Fibroblast of skin of right quadriceps (primary cell): ENCODE data around the gene PDE9A.
A peak's percentile ranks its signal among the peaks of the same experiment; 100 is the strongest.
"Not testable (repeated sequence)": the region's sequence is repeated elsewhere in the genome, so short reads cannot be mapped to it uniquely, and the experiment has no call there.

ENCODE experiments used
- DNase-seq: peaks from one replicate; pipeline ENCODE4 v3.0.0-alpha.2; 2013

Gene PDE9A

GRCh38 chr21:42626171-42626570 lies 27.2 kb upstream of the PDE9A start:
- no peak for DNase-seq

- DNase-seq: no peak
Measured at GRCh38 chr21:42627527-42628289, 25.7 kb upstream of the PDE9A start.

DNA sequence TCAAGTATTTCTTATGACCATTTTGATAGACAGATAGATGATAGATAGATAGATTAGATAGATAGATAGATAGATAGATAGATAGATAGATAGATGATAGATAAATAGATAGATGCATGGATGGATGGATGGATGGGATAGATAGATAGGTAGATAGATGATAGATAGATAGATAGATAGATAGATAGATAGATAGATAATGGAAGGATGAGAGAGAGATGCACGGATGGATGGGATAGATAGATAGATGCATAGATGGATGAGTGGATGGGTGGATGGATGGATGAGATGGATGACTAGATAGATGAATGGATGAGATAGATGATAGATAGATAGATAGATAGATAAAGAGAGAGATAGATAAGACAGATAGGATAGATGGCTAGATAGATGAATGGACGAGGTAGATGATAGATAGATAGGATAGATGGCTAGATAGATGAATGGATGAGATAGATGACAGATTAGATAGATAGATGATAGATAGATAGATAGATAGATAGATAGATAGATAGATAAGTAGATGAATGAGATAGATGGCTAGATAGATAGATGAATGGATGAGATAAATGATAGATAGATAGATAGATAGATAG lies 24.9 kb upstream of the PDE9A start:
- not testable (repeated sequence) for DNase-seq

DNA sequence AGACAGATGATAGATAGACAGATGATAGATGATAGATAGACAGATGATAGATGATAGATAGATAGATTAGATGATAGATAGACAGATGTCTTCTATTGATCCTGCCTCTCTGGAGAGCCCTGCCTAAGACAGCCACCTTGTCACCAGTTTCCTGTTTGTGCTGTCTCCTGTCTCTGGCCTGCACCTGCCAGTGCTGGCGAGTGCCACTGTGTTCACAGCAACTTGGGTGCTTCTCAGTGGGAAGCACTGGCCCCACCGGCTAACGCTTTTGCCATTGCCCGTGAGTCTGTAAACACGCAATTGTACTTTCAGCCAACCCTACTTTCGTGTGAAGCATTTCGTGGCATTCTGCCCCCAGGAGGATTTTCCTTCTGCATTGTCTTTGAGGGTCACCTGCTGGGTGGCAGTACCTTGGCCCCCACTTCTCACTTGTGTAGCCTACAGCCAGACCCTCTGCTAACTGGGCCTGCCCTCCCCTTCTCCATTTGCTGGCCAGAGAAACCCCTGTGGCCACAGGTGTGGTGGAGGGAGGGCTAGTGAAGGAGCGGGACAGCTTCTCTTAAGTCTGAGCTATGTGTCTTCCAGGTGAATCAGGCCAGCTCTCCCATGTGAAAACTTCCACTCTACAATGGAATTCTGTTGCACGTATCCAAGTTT lies 23.4 kb upstream of the PDE9A start:
- DNase-seq: no peak

DNA sequence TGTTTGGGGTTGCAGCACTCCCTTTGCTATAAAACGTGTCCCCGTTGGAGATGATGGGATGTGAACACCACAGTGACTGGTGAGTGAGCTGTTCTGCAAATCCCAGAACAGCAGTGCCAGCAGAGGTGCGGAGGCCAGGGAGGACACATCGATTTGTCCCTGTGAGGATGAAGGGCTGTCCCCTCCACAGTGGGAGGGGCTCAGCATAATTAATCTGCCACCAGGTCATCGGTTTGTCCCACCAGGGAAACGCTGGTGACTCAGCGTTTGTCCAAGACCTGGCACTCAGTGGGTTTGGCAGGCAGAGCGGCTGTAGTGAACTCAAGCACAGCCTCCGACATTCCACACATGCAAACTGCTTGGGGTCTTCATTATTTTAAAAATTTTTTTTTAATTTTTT lies 22.8 kb upstream of the PDE9A start:
- no peak for DNase-seq

DNA sequence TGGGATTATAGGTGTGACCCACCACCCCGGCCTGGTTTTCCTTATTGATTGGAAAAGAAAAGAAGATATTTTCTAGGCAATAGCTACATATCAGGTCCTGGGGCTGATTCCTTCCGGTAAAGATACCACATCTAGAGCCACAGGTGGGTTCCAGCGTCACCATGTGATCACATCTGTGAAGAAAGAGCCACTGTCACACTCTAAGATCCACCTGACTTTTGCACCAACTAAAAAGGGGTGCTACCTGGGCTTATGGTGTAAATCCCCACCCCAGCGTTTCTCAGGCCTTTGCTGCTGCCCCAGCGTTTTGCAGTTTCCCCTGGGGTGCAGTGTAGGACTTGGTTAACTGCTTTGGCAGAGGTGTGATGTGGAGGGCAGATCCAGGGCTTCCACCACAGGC lies 22.3 kb upstream of the PDE9A start:
- no peak for DNase-seq

DNA sequence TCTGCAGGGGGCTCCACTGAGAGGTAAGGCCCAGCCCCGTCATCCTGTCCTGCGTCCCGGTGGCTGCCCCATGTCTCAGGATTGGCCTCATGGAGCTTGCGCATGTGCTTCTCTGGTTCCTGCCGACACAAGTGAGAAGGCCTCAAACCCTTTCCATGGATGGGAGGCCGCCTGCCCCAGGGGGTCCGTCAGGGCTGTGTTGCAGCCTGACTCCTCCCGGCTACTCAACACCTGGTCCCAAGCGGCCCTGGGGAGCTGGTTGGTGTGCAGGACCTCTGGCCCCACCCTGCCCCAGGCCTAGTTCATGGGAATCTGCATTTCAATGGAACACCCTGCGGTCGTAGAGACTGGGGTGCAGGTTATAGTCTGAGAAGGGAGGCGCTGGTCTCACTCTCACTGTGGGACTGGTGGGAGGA lies 21.1 kb upstream of the PDE9A start:
- no peak for DNase-seq

GRCh38 chr21:42632771-42633690 lies 20.4 kb upstream of the PDE9A start:
- DNase-seq: no peak

DNA sequence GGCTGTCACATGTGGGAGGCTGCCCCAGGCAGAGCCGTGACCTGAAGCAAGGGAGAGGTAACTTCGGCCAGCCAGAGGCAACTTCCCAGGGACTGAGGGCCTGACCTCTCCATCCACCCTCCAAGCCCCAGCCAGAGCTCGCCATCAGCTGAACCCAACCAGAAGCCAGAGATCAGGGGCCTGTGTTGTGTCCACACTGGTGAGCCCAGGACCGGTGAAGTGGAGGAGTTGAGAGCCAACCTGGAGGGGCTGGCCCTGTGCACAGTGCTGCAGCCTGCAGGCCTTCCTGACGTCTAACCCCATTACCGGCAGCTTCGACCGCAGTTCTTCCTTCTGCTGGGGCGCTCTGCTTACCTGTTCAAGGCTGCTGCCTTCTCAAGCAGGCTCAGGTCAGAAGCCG lies 19.6 kb upstream of the PDE9A start:
- DNase-seq: no peak

DNA sequence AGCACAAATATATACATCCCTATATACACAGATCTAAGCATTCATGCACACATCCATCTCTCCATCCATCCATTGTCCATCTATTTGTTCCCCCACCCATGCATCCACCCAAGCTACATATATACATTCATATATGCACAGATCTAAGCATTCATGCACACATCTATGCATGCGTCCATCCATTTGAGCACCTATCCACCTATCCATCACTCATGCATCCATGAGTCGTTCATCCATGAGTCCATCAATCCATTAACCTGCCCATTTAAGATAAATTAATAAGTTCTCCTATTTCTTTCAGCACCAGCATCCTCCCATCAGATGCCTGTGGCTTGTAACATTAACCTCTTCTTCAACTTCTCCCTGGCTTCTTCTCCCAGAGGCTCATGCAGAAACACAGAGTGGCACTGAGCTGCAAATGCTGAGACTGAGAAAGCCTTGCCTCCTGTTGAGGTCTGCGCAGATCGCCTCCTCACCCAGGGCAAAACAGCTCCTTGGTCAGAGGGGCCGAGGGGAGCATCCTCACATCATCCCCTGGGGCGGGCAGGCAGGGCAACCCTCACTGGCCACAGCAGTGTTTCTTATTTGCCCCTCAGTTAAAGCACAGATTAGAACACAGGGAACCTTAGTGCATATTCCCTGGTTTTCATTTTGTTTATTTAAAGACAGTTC lies 17.4 kb upstream of the PDE9A start:
- DNase-seq: no peak

- DNase-seq: peak; percentile 73
Measured at GRCh38 chr21:42636520-42637266, 16.7 kb upstream of the PDE9A start.

DNA sequence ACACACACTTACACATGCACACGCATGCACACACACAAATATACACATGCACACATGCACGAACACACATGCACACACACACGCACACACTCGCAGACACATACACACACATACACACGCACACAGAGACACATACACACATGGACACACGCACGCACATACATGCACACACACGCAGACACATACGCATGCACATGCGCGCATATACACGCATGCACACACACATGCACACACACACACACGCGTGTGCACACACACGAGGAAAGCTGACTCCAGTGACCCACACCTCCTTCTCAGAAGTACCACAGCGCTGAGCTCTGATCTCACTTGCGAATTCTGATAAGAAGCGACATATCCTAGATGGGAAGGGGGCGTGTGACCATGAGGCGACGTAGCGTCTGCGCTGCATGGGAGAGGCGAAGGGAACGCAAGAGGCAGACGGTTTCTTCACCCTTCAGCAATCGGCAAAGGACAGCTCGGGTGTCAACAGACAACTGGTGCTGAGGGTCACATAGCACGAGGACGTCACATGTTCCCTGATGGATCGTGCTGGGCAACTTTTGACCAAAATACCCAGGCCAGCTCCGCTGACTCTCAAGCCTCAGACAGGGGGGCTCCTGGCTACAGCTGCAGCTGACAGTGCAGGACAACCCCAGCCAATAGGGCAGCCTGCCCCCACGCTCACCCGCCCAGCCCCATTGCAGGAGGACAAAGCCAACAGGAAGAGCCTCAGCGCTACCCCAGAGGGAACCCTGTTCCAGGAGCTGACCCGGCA lies 16.0 kb upstream of the PDE9A start:
- no peak for DNase-seq

GRCh38 chr21:42638266-42638863 lies 15.1 kb upstream of the PDE9A start:
- no peak for DNase-seq

GRCh38 chr21:42639646-42640152 lies 13.7 kb upstream of the PDE9A start:
- no peak for DNase-seq

- no peak for DNase-seq
Measured at GRCh38 chr21:42640486-42640885, 12.9 kb upstream of the PDE9A start.

GRCh38 chr21:42641311-42642218 lies 11.9 kb upstream of the PDE9A start:
- no peak for DNase-seq

GRCh38 chr21:42642219-42642745 lies 11.1 kb upstream of the PDE9A start:
- no peak for DNase-seq

DNA sequence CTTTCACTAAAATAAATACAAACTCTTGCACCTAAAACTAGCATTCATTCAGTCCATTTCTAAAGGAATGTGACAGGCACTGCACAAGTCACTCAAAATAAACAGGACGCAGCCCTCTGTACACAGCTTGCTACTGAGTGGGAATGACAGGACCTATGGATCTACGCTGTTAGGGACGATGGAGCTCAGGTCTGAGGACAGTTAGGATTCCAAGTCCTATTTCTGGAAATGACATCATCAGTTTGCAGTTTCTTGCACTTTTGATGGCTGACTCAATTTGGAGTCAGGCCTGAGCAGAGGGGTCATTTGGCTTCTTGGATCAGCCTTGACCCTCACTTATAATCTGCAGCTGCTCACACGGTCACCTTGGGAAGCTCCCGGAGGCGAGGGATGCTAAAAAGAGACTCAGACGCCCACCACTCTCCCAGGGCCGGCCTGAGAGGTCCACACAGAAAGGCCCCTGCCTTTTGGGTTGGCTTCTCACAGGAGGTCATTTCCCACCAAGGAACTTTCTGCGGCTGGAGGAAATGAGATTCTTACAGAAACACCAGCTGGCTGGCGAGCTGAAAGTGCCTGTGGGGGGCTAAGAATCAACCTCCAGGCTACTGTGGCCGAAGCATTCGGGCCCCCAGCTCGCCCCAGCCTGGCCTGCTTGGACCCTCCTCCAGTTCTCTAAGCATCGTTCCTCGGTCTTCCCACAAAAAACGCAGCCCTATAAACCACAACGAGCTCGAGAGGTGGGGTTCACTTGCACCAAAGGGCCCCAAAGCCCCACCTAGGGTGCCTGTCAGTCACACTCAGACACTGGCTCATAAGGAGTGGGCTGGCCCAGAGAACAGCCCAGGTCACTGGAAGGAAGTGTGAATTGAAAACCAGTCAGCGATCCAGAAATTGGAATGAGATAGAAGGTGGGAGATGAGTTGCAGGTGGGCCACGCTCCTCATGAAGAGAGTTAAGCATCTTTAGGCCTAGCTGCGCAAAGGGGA lies 8.9 kb upstream of the PDE9A start:
- DNase-seq: peak; percentile 12
